ENCODE results near the gene MRTFA. TPM values are rescaled to one million over a fixed set of nuclear protein-coding genes. Genes with fewer than 3 reads are reported as not detected.
"Not testable (repeated sequence)": the region's sequence is repeated elsewhere in the genome, so short reads cannot be mapped to it uniquely, and the experiment has no call there.

The MRTFA gene
- total RNA-seq, 4 donors from 2014 or later, result 45.5 to 90.2 (median 78.3) TPM

DNA sequence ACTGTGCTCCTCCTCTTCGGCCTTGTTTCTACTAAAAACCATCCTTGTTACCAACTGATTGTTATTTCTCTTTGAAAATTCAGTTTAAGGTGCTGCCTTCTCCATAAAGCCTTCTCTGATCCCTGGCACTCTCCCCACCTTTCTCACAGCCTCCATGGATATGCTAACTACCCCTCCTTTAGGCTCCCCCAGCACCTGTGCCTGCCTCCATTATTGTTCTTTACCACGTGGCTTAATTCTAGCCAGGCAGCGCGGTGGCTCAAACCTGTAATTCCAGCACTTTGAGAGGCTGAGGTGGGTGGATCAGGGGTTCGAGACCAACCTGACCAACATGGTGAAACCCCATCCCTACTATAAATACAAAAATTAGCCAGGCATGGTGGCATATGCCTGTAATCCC is 96.3 kb downstream of the MRTFA start:
- Histone ChIP-seq H3K27me3 (no peaks in the 10 kb centered on the region), H3K27ac (no peak overlapping the region), H3K4me1 (peaks cover 5 to 36% (median 7%) of the 10 kb centered on the region in 3 donors), H3K36me3 (peaks cover 0 to under 1% of the 10 kb centered on the region in 2 donors), H3K9me3 (no peaks in the 10 kb centered on the region), H3K4me3 (no peak overlapping the region)
- no peak for ATAC-seq
- 90 to 93% methylated on average over 4 of the region's 5 CpGs for WGBS, 2 donors (ENCODE audit: low coverage in 1 of 2)
- TF ChIP-seq POLR2A (IDR thresholded peaks at IDR 0.05) (no peak), EP300 (IDR thresholded peaks at IDR 0.05) (no peak)
- TF ChIP-seq, protein P1, sequence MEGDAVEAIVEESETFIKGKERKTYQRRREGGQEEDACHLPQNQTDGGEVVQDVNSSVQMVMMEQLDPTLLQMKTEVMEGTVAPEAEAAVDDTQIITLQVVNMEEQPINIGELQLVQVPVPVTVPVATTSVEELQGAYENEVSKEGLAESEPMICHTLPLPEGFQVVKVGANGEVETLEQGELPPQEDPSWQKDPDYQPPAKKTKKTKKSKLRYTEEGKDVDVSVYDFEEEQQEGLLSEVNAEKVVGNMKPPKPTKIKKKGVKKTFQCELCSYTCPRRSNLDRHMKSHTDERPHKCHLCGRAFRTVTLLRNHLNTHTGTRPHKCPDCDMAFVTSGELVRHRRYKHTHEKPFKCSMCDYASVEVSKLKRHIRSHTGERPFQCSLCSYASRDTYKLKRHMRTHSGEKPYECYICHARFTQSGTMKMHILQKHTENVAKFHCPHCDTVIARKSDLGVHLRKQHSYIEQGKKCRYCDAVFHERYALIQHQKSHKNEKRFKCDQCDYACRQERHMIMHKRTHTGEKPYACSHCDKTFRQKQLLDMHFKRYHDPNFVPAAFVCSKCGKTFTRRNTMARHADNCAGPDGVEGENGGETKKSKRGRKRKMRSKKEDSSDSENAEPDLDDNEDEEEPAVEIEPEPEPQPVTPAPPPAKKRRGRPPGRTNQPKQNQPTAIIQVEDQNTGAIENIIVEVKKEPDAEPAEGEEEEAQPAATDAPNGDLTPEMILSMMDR (IDR thresholded peaks at IDR 0.05), result no peak

DNA sequence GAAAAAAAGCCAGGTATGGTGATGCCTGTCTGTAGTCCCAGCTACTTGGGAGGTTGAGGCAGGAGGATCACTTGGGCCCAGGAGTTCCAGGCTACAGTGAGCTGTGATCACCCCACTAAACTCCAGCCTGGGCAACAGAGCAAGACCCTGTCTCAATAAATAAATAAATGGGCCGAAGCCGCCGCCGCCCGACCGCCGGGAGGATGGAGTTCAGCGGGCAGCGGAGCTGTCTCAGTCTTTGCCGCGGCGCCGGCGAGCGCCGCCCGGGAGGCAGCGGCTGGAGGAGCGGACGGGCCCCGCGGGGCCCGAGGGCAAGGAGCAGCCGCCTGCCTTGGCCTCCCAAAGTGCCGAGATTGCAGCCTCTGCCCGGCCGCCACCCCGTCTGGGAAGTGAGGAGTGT is 100.4 kb downstream of the MRTFA start:
- not testable (repeated sequence) for H3K27me3 ChIP-seq, ATAC-seq, H3K9me3 ChIP-seq, H3K36me3 ChIP-seq, H3K27ac ChIP-seq, H3K4me3 ChIP-seq
- H3K4me1 ChIP-seq, result peaks cover 24 to 48% (median 24%) of the 10 kb centered on the region in 3 donors
- no CpG with 5 or more reads among the region's 28 CpGs for WGBS, 2 donors (ENCODE audit: low coverage in 1 of 2)

DNA sequence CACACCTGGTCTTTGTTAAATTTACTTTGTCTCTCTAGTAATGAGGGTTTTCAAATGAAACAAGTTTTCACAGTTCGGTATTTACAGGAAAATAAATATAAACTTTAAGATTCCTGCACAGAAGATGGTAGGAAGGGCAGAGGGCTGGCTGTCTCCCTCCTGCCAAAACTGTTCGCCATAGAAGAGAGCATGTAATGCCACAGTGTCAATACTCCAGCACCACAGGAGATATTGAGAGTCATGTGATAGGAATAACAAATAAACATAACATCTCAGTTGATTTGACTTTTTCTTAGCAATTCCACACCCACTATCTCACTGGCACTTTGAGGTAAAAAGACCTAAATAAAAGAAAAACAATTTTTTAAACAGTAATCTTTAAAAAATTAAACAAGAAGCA is 100.9 kb downstream of the MRTFA start:
- TF ChIP-seq POLR2AphosphoS5 (IDR thresholded peaks at IDR 0.05) (no peak), EP300 (IDR thresholded peaks at IDR 0.05) (no peak), POLR2A (IDR thresholded peaks at IDR 0.05) (no peak)
- TF ChIP-seq, protein P1 (IDR thresholded peaks at IDR 0.05), result no peak
- H3K36me3 ChIP-seq, result no peaks in the 10 kb centered on the region
- peaks cover 24 to 48% (median 24%) of the 10 kb centered on the region in 3 donors for H3K4me1 ChIP-seq
- no peaks in the 10 kb centered on the region for H3K9me3 ChIP-seq
- no peak for ATAC-seq
- 84% methylated on average over 2 of the region's 2 CpGs; no CpG with 5 or more reads in 1 of the 2 donors for WGBS, 2 donors (ENCODE audit: low coverage in 1 of 2)
- peak overlapping the region in 2 of 4 donors; percentile 24 to 57 for H3K27ac ChIP-seq
- no peak overlapping the region for H3K4me3 ChIP-seq
- H3K27me3 ChIP-seq, result no peaks in the 10 kb centered on the region

DNA sequence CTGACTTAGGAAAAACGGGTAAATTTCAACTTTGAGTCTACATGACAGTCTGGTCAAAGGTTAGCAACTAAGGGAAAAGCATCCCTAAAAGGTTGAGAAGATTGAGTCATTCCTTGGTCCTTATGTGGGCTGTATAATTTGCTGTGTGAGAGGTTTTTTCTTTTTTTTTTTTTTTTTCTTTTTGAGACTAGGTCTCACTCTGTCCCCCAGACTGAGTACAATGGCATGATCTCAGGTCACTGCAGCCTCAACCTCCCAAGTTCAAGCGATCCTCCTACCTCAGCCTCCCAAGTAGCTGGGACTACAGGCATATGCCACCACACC is 101.4 kb downstream of the MRTFA start:
- WGBS, 2 donors (ENCODE audit: low coverage in 1 of 2), result 50 to 71% methylated on average over 1 to 2 of the region's 2 CpGs
- H3K4me1 ChIP-seq, result peaks cover 24 to 53% (median 24%) of the 10 kb centered on the region in 3 donors

DNA sequence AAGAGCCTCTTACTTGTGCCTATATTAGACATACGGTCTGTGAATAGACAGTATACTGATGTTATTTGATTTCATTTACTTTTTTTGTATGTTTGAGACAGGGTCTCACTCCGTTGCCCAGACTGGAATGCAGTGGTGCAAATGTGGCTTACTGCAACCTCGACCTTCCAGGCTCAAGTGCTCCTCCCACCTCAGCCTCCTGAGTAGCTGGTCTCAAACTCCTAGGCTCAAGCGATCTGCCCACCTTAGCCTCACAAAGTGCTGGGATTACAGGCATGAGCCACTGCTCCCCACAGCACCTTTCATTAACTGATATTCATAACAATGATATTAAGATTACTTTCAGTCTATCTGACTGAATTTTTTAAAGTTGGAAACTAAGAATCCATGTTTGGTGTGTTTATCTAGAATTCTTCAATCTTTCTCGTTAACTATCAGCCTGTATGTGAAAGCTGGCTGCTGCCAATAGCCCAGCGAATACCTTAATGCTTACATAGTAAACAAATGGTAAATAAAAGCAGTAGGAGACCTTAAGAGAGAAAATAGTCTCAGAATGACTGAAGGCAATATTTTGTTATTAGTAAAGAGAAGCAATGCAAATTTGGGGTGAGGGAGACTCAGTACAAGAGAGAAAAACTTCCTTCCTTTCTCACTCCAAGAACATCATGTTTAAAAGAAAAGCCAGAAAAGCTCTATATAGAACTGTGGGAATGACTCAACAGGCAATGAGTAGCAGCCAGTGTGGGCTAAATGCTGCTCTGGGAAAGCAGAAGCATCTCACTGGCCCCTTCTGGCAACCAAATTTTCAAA is 101.9 kb downstream of the MRTFA start:
- Histone ChIP-seq H3K36me3 (no peaks in the 10 kb centered on the region), H3K27me3 (no peaks in the 10 kb centered on the region), H3K9me3 (no peaks in the 10 kb centered on the region), H3K4me3 (no peak overlapping the region), H3K4me1 (peaks cover 24 to 59% (median 24%) of the 10 kb centered on the region in 3 donors), H3K27ac (peak overlapping the region in 3 of 4 donors; percentile 41 to 60 (median 57))
- no peak for TF ChIP-seq POLR2AphosphoS5 (IDR thresholded peaks at IDR 0.05)
- TF ChIP-seq, protein P1 (IDR thresholded peaks at IDR 0.05), result no peak
- no peak for TF ChIP-seq EP300 (IDR thresholded peaks at IDR 0.05)
- TF ChIP-seq POLR2A (IDR thresholded peaks at IDR 0.05), result no peak
- ATAC-seq, result no peak
- WGBS, 2 donors (ENCODE audit: low coverage in 1 of 2), result 48 to 55% methylated on average over 4 to 6 of the region's 6 CpGs

More for the DNA sequence above, 101.4 kb downstream of the MRTFA start:
- ATAC-seq, result no peak
- H3K4me3 ChIP-seq, result no peak overlapping the region
- no peaks in the 10 kb centered on the region for H3K27me3 ChIP-seq
- H3K27ac ChIP-seq, result peak overlapping the region in 2 of 4 donors; percentile 57 to 60
- TF ChIP-seq POLR2A (IDR thresholded peaks at IDR 0.05) (no peak), POLR2AphosphoS5 (IDR thresholded peaks at IDR 0.05) (no peak), EP300 (IDR thresholded peaks at IDR 0.05) (no peak)
- TF ChIP-seq, protein P1 (IDR thresholded peaks at IDR 0.05), result no peak
- H3K9me3 ChIP-seq, result no peaks in the 10 kb centered on the region
- no peaks in the 10 kb centered on the region for H3K36me3 ChIP-seq
